HCT116 (cell line): ENCODE results near the gene MMADHC.

Source experiments
- CBX3 ChIP-seq: IDR thresholded peaks from 2 replicates; pipeline ENCODE4 v1.6.1; 2012; ENCODE audit warnings: low read depth
- EZH2 ChIP-seq: fragments of 200-600 bp; sonication (generic); IDR thresholded peaks from 2 replicates; pipeline ENCODE4 v1.6.1; 2017; ENCODE audit warnings: antibody characterized with exemption, mixed run types
- POLR2A ChIP-seq: IDR thresholded peaks from 2 replicates; pipeline ENCODE4 v1.7.0; 2011; ENCODE audit warnings: borderline replicate concordance; ENCODE audit not compliant: insufficient read depth, insufficient read length; ENCODE audit errors: extremely low read depth
- RAD21 ChIP-seq: IDR thresholded peaks from 2 replicates; pipeline ENCODE4 v1.6.1; 2012; ENCODE audit warnings: low read depth, mild to moderate bottlenecking
- ZFX ChIP-seq: fragments of 450-650 bp; IDR thresholded peaks from 2 replicates; pipeline ENCODE4 v1.6.1; 2017
- TF ChIP-seq, protein P1 (sequence below), 3 experiments: fragments of 200-600 bp in 1 of 3; sonication (generic) in 1 of 3; IDR thresholded peaks in 2 of 3; conservative IDR thresholded peaks in 1 of 3; 2 replicates each; pipeline ENCODE4 v1.5.1; 2012 to 2017; ENCODE audit warnings: low read depth in 2 of 3, low read length in 2 of 3, antibody characterized with exemption in 1 of 3, borderline replicate concordance in 1 of 3, control low read depth in 1 of 3, mild to moderate bottlenecking in 1 of 3, mixed read lengths in 1 of 3, mixed run types in 1 of 3, moderate library complexity in 1 of 3; ENCODE audit not compliant: insufficient read depth in 1 of 3
- TF ChIP-seq, protein P2 (sequence below): IDR thresholded peaks from 2 replicates; pipeline ENCODE4 v1.6.1; 2012

DNA sequence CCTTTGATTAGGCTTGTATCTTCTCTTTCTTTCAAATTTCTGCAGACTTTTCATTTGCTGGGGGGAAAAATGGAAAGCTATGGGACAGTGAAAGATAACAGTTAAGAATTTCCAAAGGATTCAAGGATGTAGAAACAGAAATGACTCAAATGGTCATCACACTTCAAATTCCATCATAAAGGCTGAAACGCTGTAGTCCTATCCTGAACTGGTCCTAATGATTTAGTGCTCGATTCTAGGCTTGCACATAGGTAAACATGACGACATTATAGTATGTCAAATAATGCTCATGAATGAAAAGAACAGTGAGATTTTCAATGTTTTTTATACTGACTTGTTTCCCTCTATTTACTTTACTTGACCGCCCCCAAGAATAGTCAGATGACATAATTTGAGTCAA lies 15.7 kb upstream of the MMADHC start:
- TF ChIP-seq POLR2A (no peak), CBX3 (no peak), RAD21 (no peak), ZFX (no peak), EZH2 (no peak)
- TF ChIP-seq, protein P1, sequence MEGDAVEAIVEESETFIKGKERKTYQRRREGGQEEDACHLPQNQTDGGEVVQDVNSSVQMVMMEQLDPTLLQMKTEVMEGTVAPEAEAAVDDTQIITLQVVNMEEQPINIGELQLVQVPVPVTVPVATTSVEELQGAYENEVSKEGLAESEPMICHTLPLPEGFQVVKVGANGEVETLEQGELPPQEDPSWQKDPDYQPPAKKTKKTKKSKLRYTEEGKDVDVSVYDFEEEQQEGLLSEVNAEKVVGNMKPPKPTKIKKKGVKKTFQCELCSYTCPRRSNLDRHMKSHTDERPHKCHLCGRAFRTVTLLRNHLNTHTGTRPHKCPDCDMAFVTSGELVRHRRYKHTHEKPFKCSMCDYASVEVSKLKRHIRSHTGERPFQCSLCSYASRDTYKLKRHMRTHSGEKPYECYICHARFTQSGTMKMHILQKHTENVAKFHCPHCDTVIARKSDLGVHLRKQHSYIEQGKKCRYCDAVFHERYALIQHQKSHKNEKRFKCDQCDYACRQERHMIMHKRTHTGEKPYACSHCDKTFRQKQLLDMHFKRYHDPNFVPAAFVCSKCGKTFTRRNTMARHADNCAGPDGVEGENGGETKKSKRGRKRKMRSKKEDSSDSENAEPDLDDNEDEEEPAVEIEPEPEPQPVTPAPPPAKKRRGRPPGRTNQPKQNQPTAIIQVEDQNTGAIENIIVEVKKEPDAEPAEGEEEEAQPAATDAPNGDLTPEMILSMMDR (IDR thresholded peaks at IDR 0.05 in 2 of 3, conservative IDR thresholded peaks at IDR 0.05 in 1 of 3; ENCODE audit: borderline replicate concordance in 1 of 3, insufficient read depth in 1 of 3, low read depth in 2 of 3, low read length in 2 of 3), result no peak
- TF ChIP-seq, protein P2, sequence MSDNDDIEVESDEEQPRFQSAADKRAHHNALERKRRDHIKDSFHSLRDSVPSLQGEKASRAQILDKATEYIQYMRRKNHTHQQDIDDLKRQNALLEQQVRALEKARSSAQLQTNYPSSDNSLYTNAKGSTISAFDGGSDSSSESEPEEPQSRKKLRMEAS, result no peak
